GM19035 (cell line): ENCODE measurements around the gene FSTL4.

Source experiments
- ATAC-seq: cut with Tn5 transposase; IDR thresholded peaks from one replicate; pipeline ENCODE4 v1.9.1; 2021; ENCODE audit not compliant: unreplicated experiment

Gene FSTL4

GRCh38 chr5:133354323-133355185, 257.8 kb downstream of the FSTL4 start:
- no peak for ATAC-seq

- no peak for ATAC-seq
Measured at GRCh38 chr5:133353741-133354140, 258.6 kb downstream of the FSTL4 start.

- no peak for ATAC-seq
Measured at GRCh38 chr5:133348406-133348805, 263.9 kb downstream of the FSTL4 start.

GRCh38 chr5:133347039-133347438, 265.3 kb downstream of the FSTL4 start:
- no peak for ATAC-seq

GRCh38 chr5:133344266-133344665, 268.1 kb downstream of the FSTL4 start:
- no peak for ATAC-seq

GRCh38 chr5:133343196-133343595, 269.1 kb downstream of the FSTL4 start:
- no peak for ATAC-seq

GRCh38 chr5:133341915-133342710, 270.2 kb downstream of the FSTL4 start:
- ATAC-seq: no peak

- ATAC-seq: no peak
Measured at GRCh38 chr5:133341296-133341695, 271.0 kb downstream of the FSTL4 start.

- ATAC-seq: no peak
Measured at GRCh38 chr5:133340822-133341221, 271.5 kb downstream of the FSTL4 start.

- ATAC-seq: no peak
Measured at GRCh38 chr5:133340002-133340755, 272.2 kb downstream of the FSTL4 start.

- no peak for ATAC-seq
Measured at GRCh38 chr5:133338504-133339355, 273.6 kb downstream of the FSTL4 start.

GRCh38 chr5:133337795-133338445, 274.4 kb downstream of the FSTL4 start:
- ATAC-seq: no peak

- no peak for ATAC-seq
Measured at GRCh38 chr5:133336969-133337410, 275.4 kb downstream of the FSTL4 start.

- no peak for ATAC-seq
Measured at GRCh38 chr5:133336121-133336968, 276.0 kb downstream of the FSTL4 start.

GRCh38 chr5:133334796-133335639, 277.3 kb downstream of the FSTL4 start:
- ATAC-seq: no peak

- ATAC-seq: no peak
Measured at GRCh38 chr5:133333326-133334150, 278.8 kb downstream of the FSTL4 start.

- no peak for ATAC-seq
Measured at GRCh38 chr5:133332439-133333024, 279.8 kb downstream of the FSTL4 start.
